NCI-H82 (cell line): ENCODE results near the gene ETS2.

ENCODE experiments used
- DNase-seq: peaks from one replicate; lab custom pipeline; 2025; lab: John Stamatoyannopoulos, UW

Gene ETS2

DNA sequence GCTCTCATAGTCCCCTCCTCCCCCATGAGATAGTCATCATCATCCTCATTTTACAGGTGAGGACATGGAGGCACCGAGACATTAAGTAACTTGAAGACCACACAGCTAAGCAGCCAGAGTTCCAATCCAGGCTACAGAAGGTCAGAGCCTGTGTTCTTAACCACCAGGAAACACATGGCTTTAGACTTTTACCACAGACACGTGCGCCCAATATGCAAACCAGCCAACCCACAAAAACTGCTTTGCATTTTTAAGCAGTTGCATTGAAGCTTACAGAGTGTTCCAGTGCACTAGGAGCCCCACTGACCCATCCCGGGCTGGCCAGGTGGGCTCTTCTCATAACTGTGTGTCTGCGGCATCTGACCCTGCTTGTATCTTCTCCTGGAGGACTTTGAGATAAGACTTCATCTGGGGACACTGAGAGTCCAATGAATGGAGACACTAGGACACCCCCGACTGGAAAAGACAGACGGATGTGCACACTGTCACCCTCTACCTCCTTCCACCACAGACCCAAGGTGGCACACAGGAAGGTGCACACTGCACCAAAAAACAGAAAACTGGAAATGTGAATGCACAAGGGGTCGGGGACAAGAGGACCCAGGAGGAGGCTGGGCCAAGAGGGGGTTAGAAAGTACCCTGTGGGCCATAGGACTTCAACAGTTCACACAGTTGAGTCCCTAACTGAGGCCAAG lies 56.4 kb downstream of the ETS2 start:
- DNase-seq = no peak

DNA sequence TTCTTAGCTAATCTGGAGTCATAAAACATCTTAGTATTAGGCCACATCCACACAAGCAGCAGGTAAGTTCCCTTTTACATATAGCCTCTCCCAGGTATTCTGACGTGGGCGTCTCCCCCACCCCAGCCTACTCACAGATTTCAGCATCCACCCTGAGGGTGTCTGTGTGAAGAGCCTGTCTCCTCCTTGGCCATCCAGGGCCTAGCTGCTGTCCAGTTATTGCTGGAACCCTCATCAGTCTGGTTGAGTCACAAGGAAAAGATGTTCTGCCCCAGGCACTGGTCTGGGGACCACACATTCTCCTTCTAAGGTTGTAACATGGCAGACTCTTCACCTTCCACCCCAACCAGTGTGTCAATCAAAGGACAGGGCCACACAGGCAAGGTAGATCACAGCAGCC lies 57.6 kb downstream of the ETS2 start:
- DNase-seq = no peak

DNA sequence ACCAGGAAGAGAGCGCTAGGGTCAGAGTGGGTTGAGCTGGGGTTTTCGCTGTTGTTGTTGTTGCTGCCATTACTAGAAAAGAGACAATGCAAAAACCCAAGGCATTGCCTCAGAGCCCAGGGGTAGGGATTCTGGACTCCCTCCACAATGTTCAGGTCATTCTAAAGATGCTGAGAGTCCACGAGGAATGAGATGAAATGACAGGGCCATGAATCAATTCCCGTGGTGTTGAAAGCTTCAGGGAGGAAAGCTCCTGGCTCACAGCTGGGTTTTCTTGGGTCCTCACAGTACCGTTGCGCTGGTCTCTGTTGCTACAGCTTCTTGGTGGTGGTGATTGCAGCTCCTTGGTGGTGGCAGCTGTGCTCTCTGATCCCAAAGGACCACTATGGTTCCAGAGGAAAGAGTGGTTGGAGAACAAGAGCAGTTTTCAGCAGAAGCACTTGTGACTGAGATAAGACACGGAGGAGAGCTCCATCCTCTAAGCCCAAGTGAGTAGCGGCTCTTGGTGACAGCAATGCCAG lies 58.2 kb downstream of the ETS2 start:
- no peak for DNase-seq

DNA sequence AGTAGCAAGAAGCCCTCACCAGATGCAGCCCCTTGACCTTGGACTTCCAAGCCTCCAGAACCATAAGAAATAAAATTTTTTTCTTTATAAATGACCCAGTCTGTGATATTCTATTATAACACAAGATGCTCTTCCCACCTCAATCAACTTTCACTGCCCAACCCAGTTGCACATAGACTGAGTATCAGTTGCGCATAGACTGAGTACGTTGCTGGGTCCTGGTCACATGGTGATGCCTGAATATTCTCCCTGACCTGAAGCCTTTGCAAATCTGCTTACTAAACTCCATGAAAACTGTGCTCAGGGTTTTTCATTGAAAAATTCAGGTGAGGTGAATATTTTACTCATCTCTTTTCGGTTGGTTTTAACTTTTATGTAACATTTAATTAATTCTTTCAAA lies 59.2 kb downstream of the ETS2 start:
- no peak for DNase-seq

DNA sequence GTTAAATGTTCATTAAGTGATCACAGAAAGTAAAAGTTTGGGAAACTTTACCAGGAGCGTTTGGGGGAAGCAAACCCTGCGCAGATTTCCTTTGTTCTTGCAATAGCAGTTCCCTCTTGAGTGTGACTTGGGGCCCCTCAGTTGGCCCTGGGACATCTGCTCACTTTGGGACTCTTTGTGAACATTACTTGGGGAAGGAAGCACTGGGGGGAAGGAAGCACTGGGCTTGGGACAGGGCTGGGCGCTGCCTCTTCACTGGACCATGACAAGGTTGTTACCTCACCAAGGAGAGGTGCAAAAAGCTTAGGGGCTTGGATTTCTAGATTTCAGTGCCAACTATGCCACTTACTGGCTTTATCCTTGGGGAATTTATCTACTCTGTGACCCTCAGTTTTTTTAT lies 63.5 kb downstream of the ETS2 start:
- no peak for DNase-seq

DNA sequence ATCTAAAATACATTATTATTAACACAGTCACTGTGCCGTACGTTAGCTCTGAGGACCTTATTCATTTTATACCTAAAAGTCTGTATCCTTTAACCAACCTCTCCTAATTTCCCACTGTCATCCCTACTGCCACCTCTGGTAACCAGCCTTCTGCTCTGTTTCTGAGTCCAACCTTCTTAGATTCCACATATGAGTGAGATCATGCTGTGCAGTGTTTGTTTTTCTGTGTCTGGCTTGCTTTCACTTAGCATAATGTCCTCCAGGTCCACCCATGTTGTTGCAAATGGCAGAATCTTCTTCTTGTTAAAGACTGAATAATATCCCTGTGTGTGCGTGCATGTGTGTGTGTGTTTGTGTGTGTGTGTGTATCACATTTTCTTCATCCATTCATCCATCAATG lies 64.2 kb downstream of the ETS2 start:
- DNase-seq = no peak
